Smooth muscle cell (in vitro differentiated cells): Measurements from ENCODE around the gene ACSL1. TPM values are rescaled to one million over a fixed set of nuclear protein-coding genes. Genes with fewer than 3 reads are reported as not detected.

Source experiments
- DNase-seq: peaks from one replicate; lab custom pipeline; 2025; ENCODE audit not compliant: unreplicated experiment; lab: John Stamatoyannopoulos, UW
- H2AFZ ChIP-seq: fragments of 200-600 bp; sonication (generic); 2 replicates; pipeline ENCODE4 v1.6.0; 2016; ENCODE audit warnings: antibody characterized with exemption, low read depth, mild to moderate bottlenecking
- H3F3A ChIP-seq: fragments of 200-600 bp; sonication (generic); 2 replicates; pipeline ENCODE4 v1.6.0; 2017; ENCODE audit warnings: antibody characterized with exemption, low read depth
- H3K27ac ChIP-seq: fragments of 200-600 bp; sonication (generic); 2 replicates; pipeline ENCODE4 v1.5.1; 2016; ENCODE audit warnings: low read depth, mild to moderate bottlenecking
- H3K27me3 ChIP-seq: fragments of 200-600 bp; sonication (generic); 2 replicates; pipeline ENCODE4 v1.6.1; 2016; ENCODE audit warnings: low read depth, mild to moderate bottlenecking
- H3K36me3 ChIP-seq: fragments of 200-600 bp; sonication (generic); 2 replicates; pipeline ENCODE4 v1.5.1; 2016; ENCODE audit warnings: low read depth
- H3K4me1 ChIP-seq: fragments of 200-600 bp; sonication (generic); 2 replicates; pipeline ENCODE4 v1.5.1; 2016; ENCODE audit warnings: low read depth
- H3K4me2 ChIP-seq: fragments of 200-600 bp; sonication (generic); 2 replicates; pipeline ENCODE4 v1.6.0; 2016; ENCODE audit warnings: mild to moderate bottlenecking
- H3K4me3 ChIP-seq: fragments of 200-600 bp; sonication (generic); 2 replicates; pipeline ENCODE4 v1.5.1; 2016; ENCODE audit warnings: mild to moderate bottlenecking
- H3K79me2 ChIP-seq: fragments of 200-600 bp; sonication (generic); 2 replicates; pipeline ENCODE4 v1.6.0; 2016; ENCODE audit warnings: low read depth, mild to moderate bottlenecking
- H3K9ac ChIP-seq: fragments of 200-600 bp; sonication (generic); 2 replicates; pipeline ENCODE4 v1.6.0; 2016; ENCODE audit warnings: low read depth
- H3K9me3 ChIP-seq: fragments of 200-600 bp; sonication (generic); replicated peaks from 2 replicates; pipeline ENCODE4 v1.5.1; 2016; ENCODE audit warnings: low read depth
- H4K20me1 ChIP-seq: fragments of 200-600 bp; sonication (generic); 2 replicates; pipeline ENCODE4 v1.6.0; 2016; ENCODE audit warnings: low read depth
- CTCF ChIP-seq: fragments of 200-600 bp; sonication (generic); IDR thresholded peaks from 2 replicates; pipeline ENCODE4 v1.5.1; 2017; ENCODE audit warnings: borderline replicate concordance, mild to moderate bottlenecking, antibody characterized with exemption; ENCODE audit not compliant: insufficient read depth, poor library complexity, severe bottlenecking
- WGBS: methylation state at CpG from one replicate; pipeline ENCODE4 v1.1.7; 2016; ENCODE audit warnings: low lambda C conversion rate; 5-methylcytosine and 5-hydroxymethylcytosine counted together
- polyA plus RNA-seq: library from polyadenylated mRNA; unstranded; fragments of >200 nt; fragmentation: Nextera tagmentation; extraction: Ambion mirVana; gene quantifications from 2 replicates; pipeline ENCODE4 v1.2.1, GENCODE V29; 2016
- total RNA-seq: library from RNA; depleted of rRNA; stranded (reverse); fragments of >200 nt; gene quantifications from 2 replicates; pipeline ENCODE4 v1.2.3, GENCODE V29; 2014

ACSL1 gene
- total and polyA plus RNA-seq, 2 experiments from 2014 or later, result 13.8 to 24.5 TPM

GRCh38 chr4:184802697-184803015 lies 23.1 kb downstream of the ACSL1 start:
- Histone ChIP-seq H3K4me1 (no peaks in the 10 kb centered on the region), H3K36me3 (no peaks in the 10 kb centered on the region), H3K27ac (no peak overlapping the region), H3K9me3 (no peaks in the 10 kb centered on the region), H3K79me2 (no peaks in the 10 kb centered on the region), H3K4me3 (no peak overlapping the region), H2AFZ (no peak overlapping the region), H4K20me1 (peaks cover 33% of the 10 kb centered on the region), H3K27me3 (no peaks in the 10 kb centered on the region), H3F3A (no peaks in the 10 kb centered on the region), H3K4me2 (peak overlapping the region; percentile 64), H3K9ac (no peak overlapping the region)
- DNase-seq, result no peak
- TF ChIP-seq CTCF, result no peak
- WGBS, result 69% methylated on average over 9 of the region's 9 CpGs

- Histone ChIP-seq H2AFZ (no peak overlapping the region), H3K36me3 (no peaks in the 10 kb centered on the region), H3K9ac (no peak overlapping the region), H4K20me1 (peaks cover 30% of the 10 kb centered on the region), H3K4me2 (peak overlapping the region; percentile 64), H3K4me3 (no peak overlapping the region), H3K4me1 (no peaks in the 10 kb centered on the region), H3F3A (no peaks in the 10 kb centered on the region), H3K9me3 (no peaks in the 10 kb centered on the region), H3K79me2 (no peaks in the 10 kb centered on the region), H3K27me3 (no peaks in the 10 kb centered on the region), H3K27ac (no peak overlapping the region)
- WGBS, result 69% methylated on average over 10 of the region's 10 CpGs
- TF ChIP-seq CTCF, result no peak
- DNase-seq, result no peak
These were observed 23.7 kb downstream of the ACSL1 start for GRCh38 chr4:184801781-184802696.

DNA sequence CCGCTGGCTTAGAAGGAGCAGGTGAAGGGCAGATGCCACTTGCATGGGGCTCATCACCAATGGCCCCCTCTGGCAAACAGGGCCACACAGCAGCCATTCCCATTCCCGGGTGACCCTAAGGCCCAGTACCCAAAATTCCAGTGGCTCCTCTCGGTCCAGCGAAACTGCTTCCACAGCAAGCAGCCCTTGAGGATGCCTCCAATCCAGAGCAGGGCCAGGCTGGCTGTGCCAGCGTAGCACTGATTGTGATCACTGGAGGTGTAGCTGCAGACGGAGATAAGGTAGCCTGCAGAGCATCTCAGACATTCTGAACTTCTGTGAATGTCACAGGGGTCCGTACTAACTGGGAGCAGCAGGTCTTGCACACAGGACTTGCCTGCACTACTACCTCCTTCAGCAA lies 27.3 kb downstream of the ACSL1 start:
- no peak for TF ChIP-seq CTCF
- Histone ChIP-seq H3K4me2 (no peak overlapping the region), H3K36me3 (no peaks in the 10 kb centered on the region), H3K4me3 (no peak overlapping the region), H3K9me3 (no peaks in the 10 kb centered on the region), H3K9ac (no peak overlapping the region), H3F3A (no peaks in the 10 kb centered on the region), H4K20me1 (peaks cover 19% of the 10 kb centered on the region), H3K27ac (no peak overlapping the region), H3K79me2 (no peaks in the 10 kb centered on the region), H3K4me1 (no peaks in the 10 kb centered on the region), H2AFZ (no peak overlapping the region), H3K27me3 (no peaks in the 10 kb centered on the region)
- 97% methylated on average over 7 of the region's 7 CpGs for WGBS
- no peak for DNase-seq

GRCh38 chr4:184796906-184797305 lies 28.9 kb downstream of the ACSL1 start:
- Histone ChIP-seq H3K9me3 (no peaks in the 10 kb centered on the region), H3K4me2 (no peak overlapping the region), H3K79me2 (no peaks in the 10 kb centered on the region), H3K4me1 (no peaks in the 10 kb centered on the region), H3K27ac (no peak overlapping the region), H3K4me3 (no peak overlapping the region), H3F3A (peaks cover 2% of the 10 kb centered on the region), H3K36me3 (no peaks in the 10 kb centered on the region), H4K20me1 (peaks cover 25% of the 10 kb centered on the region), H3K9ac (no peak overlapping the region), H3K27me3 (no peaks in the 10 kb centered on the region), H2AFZ (no peak overlapping the region)
- no peak for TF ChIP-seq CTCF
- no peak for DNase-seq
- 89% methylated on average over 9 of the region's 9 CpGs for WGBS
